Type B pancreatic cell (in vitro differentiated cells): ENCODE measurements around the gene SLC35G4. TPM values are rescaled to one million over a fixed set of nuclear protein-coding genes. Genes with fewer than 3 reads are reported as not detected.
"Not testable (repeated sequence)": the region's sequence is repeated elsewhere in the genome, so short reads cannot be mapped to it uniquely, and the experiment has no call there.

Source experiments
- DNase-seq: peaks from one replicate; pipeline ENCODE4 v3.0.0; 2021; ENCODE audit warnings: mixed read lengths; ENCODE audit not compliant: unreplicated experiment; ENCODE audit errors: extremely low spot score
- H3K27ac Mint-ChIP-seq: 2 replicates; pipeline ENCODE4 v1.8.0; 2021; ENCODE audit warnings: mild to moderate bottlenecking, mixed read lengths
- H3K27me3 Mint-ChIP-seq: 2 replicates; pipeline ENCODE4 v1.8.0; 2021; ENCODE audit warnings: mixed read lengths
- H3K36me3 Mint-ChIP-seq: 2 replicates; pipeline ENCODE4 v1.8.0; 2021; ENCODE audit warnings: mixed read lengths
- H3K4me1 Mint-ChIP-seq: one replicate; pipeline ENCODE4 v1.8.0; 2021; ENCODE audit warnings: mixed read lengths; ENCODE audit not compliant: unreplicated experiment
- H3K4me3 Mint-ChIP-seq: 2 replicates; pipeline ENCODE4 v1.8.0; 2021; ENCODE audit warnings: mild to moderate bottlenecking, mixed read lengths
- H3K9me3 Mint-ChIP-seq: 2 replicates; pipeline ENCODE4 v1.8.0; 2021; ENCODE audit warnings: mixed read lengths
- CTCF ChIP-seq: fragments of 200-600 bp; sonication (generic); conservative IDR thresholded peaks from 2 replicates; pipeline ENCODE4 v1.5.0; 2021; ENCODE audit warnings: antibody characterized with exemption, mild to moderate bottlenecking
- long read RNA-seq: library from polyadenylated mRNA; unstranded; transcript quantifications from one replicate; pipeline ENCODE4 v2.0.0, GENCODE V29; 2020
- total RNA-seq: library from RNA; stranded (reverse); gene quantifications from 2 replicates; pipeline ENCODE4 v1.2.1, GENCODE V29; 2021; ENCODE audit warnings: low replicate concordance

The SLC35G4 gene
- not detected in 2 replicates for total RNA-seq
- long read RNA-seq = 0 reads

- not testable (repeated sequence) for DNase-seq, H3K4me1 Mint-ChIP-seq, H3K36me3 Mint-ChIP-seq, H3K27ac Mint-ChIP-seq, H3K27me3 Mint-ChIP-seq, H3K9me3 Mint-ChIP-seq, H3K4me3 Mint-ChIP-seq
Measured at GRCh38 chr18:11609488-11609887, at the start of gene SLC35G4. TSS of gene SLC35G4 (plus strand) at chr18:11609596. CDS start at chr18:11609596, 0 bp downstream.

- Mint-ChIP-seq H3K36me3 (no peaks in the 10 kb centered on the region), H3K4me3 (no peak overlapping the region), H3K9me3 (no peaks in the 10 kb centered on the region), H3K27ac (no peak overlapping the region), H3K4me1 (no peaks in the 10 kb centered on the region), H3K27me3 (no peaks in the 10 kb centered on the region)
- TF ChIP-seq CTCF = no peak
- no peak for DNase-seq
Measured at GRCh38 chr18:11561293-11561692, 48.1 kb upstream of the SLC35G4 start.

GRCh38 chr18:11565716-11566115 lies 43.7 kb upstream of the SLC35G4 start:
- no peaks in the 10 kb centered on the region for H3K36me3 Mint-ChIP-seq
- no peaks in the 10 kb centered on the region for H3K4me1 Mint-ChIP-seq
- H3K27me3 Mint-ChIP-seq = peaks cover 16% of the 10 kb centered on the region
- no peaks in the 10 kb centered on the region for H3K9me3 Mint-ChIP-seq
- no peak overlapping the region for H3K4me3 Mint-ChIP-seq
- no peak for TF ChIP-seq CTCF
- H3K27ac Mint-ChIP-seq = no peak overlapping the region
- DNase-seq = no peak

- H3K9me3 Mint-ChIP-seq = no peaks in the 10 kb centered on the region
- no peak for TF ChIP-seq CTCF
- peaks cover 16% of the 10 kb centered on the region for H3K27me3 Mint-ChIP-seq
- no peak overlapping the region for H3K27ac Mint-ChIP-seq
- DNase-seq = no peak
- no peaks in the 10 kb centered on the region for H3K4me1 Mint-ChIP-seq
- no peaks in the 10 kb centered on the region for H3K36me3 Mint-ChIP-seq
- H3K4me3 Mint-ChIP-seq = no peak overlapping the region
Measured at GRCh38 chr18:11566236-11566965, 43.0 kb upstream of the SLC35G4 start.

- H3K27ac Mint-ChIP-seq = no peak overlapping the region
- no peaks in the 10 kb centered on the region for H3K36me3 Mint-ChIP-seq
- no peak for TF ChIP-seq CTCF
- H3K4me3 Mint-ChIP-seq = no peak overlapping the region
- H3K27me3 Mint-ChIP-seq = peaks cover 19% of the 10 kb centered on the region
- H3K4me1 Mint-ChIP-seq = no peaks in the 10 kb centered on the region
- DNase-seq = no peak
- no peaks in the 10 kb centered on the region for H3K9me3 Mint-ChIP-seq
Measured at GRCh38 chr18:11567396-11567795, 42.0 kb upstream of the SLC35G4 start.

GRCh38 chr18:11570073-11570588 lies 39.3 kb upstream of the SLC35G4 start:
- Mint-ChIP-seq H3K27ac (no peak overlapping the region), H3K36me3 (no peaks in the 10 kb centered on the region), H3K4me3 (no peak overlapping the region), H3K27me3 (peaks cover 22% of the 10 kb centered on the region), H3K9me3 (no peaks in the 10 kb centered on the region), H3K4me1 (no peaks in the 10 kb centered on the region)
- TF ChIP-seq CTCF = no peak
- DNase-seq = no peak
